ENCODE measurements around the gene INTS7. TPM values are rescaled to one million over a fixed set of nuclear protein-coding genes. Genes with fewer than 3 reads are reported as not detected.
"Not testable (repeated sequence)": the region's sequence is repeated elsewhere in the genome, so short reads cannot be mapped to it uniquely, and the experiment has no call there.

INTS7 gene
- total and polyA plus RNA-seq, 7 experiments from 2014 or later, result 7.3 to 33.5 (median 8.6) TPM

- H3K27me3 Mint-ChIP-seq, result no peaks in the 10 kb centered on the region
- CTCF ChIA-PET, result no interaction called here
- H3K9me3 Mint-ChIP-seq, result no peaks in the 10 kb centered on the region
- Histone ChIP-seq H3K4me1 (ENCODE audit: control insufficient read depth in 2 of 2, insufficient read depth in 2 of 2, low read length in 2 of 2) (no peaks in the 10 kb centered on the region), H3K27me3 (ENCODE audit: control insufficient read depth in 2 of 2, insufficient read depth in 2 of 2, low read length in 2 of 2) (no peaks in the 10 kb centered on the region), H3K9me3 (ENCODE audit: control insufficient read depth in 2 of 3, low read length in 3 of 3) (no peaks in the 10 kb centered on the region), H3K27ac (ENCODE audit: low read depth, low read length) (no peak overlapping the region), H3K36me3 (ENCODE audit: control insufficient read depth in 2 of 3, insufficient read depth in 3 of 3, low read length in 3 of 3) (peaks cover 0 to 5% (median 0%) of the 10 kb centered on the region in 3 experiments), H3K4me3 (ENCODE audit: low read length) (no peak overlapping the region)
- ATAC-seq, result no peak
- H3K4me3 Mint-ChIP-seq, result no peak overlapping the region
- H3K36me3 Mint-ChIP-seq, result peaks cover 0 to 17% (median 11%) of the 10 kb centered on the region in 5 donors
- H3K4me1 Mint-ChIP-seq, result peaks cover 0 to 10% (median 3%) of the 10 kb centered on the region in 7 donors
- DNase-seq, result no peak
- POLR2A ChIA-PET, result no interaction called here
- H3K27ac Mint-ChIP-seq, result peak overlapping the region in 1 of 9 donors; percentile 12
- intact Hi-C loops (cut with micrococcal nuclease), result no loop called here
Observed at GRCh38 chr1:211947396-211948295, 87.7 kb downstream of the INTS7 start.

GRCh38 chr1:211944733-211945500 lies 90.4 kb downstream of the INTS7 start:
- Mint-ChIP-seq H3K27ac (peak overlapping the region in 1 of 9 donors; percentile 31), H3K4me1 (peaks cover 0 to 12% (median 4%) of the 10 kb centered on the region in 7 donors), H3K4me3 (no peak overlapping the region), H3K36me3 (peaks cover 0 to 25% (median 14%) of the 10 kb centered on the region in 5 donors), H3K27me3 (no peaks in the 10 kb centered on the region), H3K9me3 (no peaks in the 10 kb centered on the region)
- DNase-seq (no peak), ATAC-seq (no peak)
- H3K4me3 ChIP-seq (ENCODE audit: low read length), result no peak overlapping the region
- intact Hi-C loops (cut with micrococcal nuclease), result loop anchor here in 1 of 2 donors (5.0 kb wide), 1 partner anchor 268 kb away; the partner anchor contains the start of gene NEK2
- no peak overlapping the region for H3K27ac ChIP-seq (ENCODE audit: low read depth, low read length)
- H3K36me3 ChIP-seq (ENCODE audit: control insufficient read depth in 2 of 3, insufficient read depth in 3 of 3, low read length in 3 of 3), result peaks cover 0 to 4% (median 0%) of the 10 kb centered on the region in 3 experiments
- no peaks in the 10 kb centered on the region for H3K27me3 ChIP-seq (ENCODE audit: control insufficient read depth in 2 of 2, insufficient read depth in 2 of 2, low read length in 2 of 2)
- ChIA-PET CTCF (no interaction called here), POLR2A (no interaction called here)
- no peaks in the 10 kb centered on the region for H3K4me1 ChIP-seq (ENCODE audit: control insufficient read depth in 2 of 2, insufficient read depth in 2 of 2, low read length in 2 of 2)
- no peaks in the 10 kb centered on the region for H3K9me3 ChIP-seq (ENCODE audit: control insufficient read depth in 2 of 3, low read length in 3 of 3)

GRCh38 chr1:211942583-211942982 lies 92.8 kb downstream of the INTS7 start:
- intact Hi-C loops (cut with micrococcal nuclease), result loop anchor here in 1 of 2 donors (5.0 kb wide), 1 partner anchor 265 kb away; the partner anchor contains the start of gene NEK2
- Mint-ChIP-seq H3K9me3 (no peaks in the 10 kb centered on the region), H3K36me3 (peaks cover 0 to 30% (median 14%) of the 10 kb centered on the region in 5 donors), H3K27ac (peak overlapping the region in 2 of 9 donors; percentile 1 to 17), H3K4me3 (no peak overlapping the region), H3K4me1 (peaks cover 6 to 31% (median 14%) of the 10 kb centered on the region in 7 donors), H3K27me3 (no peaks in the 10 kb centered on the region)
- Histone ChIP-seq H3K4me1 (ENCODE audit: control insufficient read depth in 2 of 2, insufficient read depth in 2 of 2, low read length in 2 of 2) (peaks cover 0 to 8% of the 10 kb centered on the region in 2 donors), H3K36me3 (ENCODE audit: control insufficient read depth in 2 of 3, insufficient read depth in 3 of 3, low read length in 3 of 3) (peaks cover 0 to 4% (median 0%) of the 10 kb centered on the region in 3 experiments), H3K27ac (ENCODE audit: low read depth, low read length) (no peak overlapping the region), H3K27me3 (ENCODE audit: control insufficient read depth in 2 of 2, insufficient read depth in 2 of 2, low read length in 2 of 2) (no peaks in the 10 kb centered on the region), H3K9me3 (ENCODE audit: control insufficient read depth in 2 of 3, low read length in 3 of 3) (no peaks in the 10 kb centered on the region), H3K4me3 (ENCODE audit: low read length) (no peak overlapping the region)
- POLR2A ChIA-PET, result no interaction called here
- CTCF ChIA-PET, result no interaction called here
- ATAC-seq (no peak), DNase-seq (no peak)

GRCh38 chr1:211939876-211940468 lies 95.4 kb downstream of the INTS7 start:
- Histone ChIP-seq H3K27me3 (ENCODE audit: control insufficient read depth in 2 of 2, insufficient read depth in 2 of 2, low read length in 2 of 2) (no peaks in the 10 kb centered on the region), H3K4me1 (ENCODE audit: control insufficient read depth in 2 of 2, insufficient read depth in 2 of 2, low read length in 2 of 2) (peaks cover 0 to 14% of the 10 kb centered on the region in 2 donors), H3K4me3 (ENCODE audit: low read length) (no peak overlapping the region), H3K36me3 (ENCODE audit: control insufficient read depth in 2 of 3, insufficient read depth in 3 of 3, low read length in 3 of 3) (peaks cover 0 to 4% (median 0%) of the 10 kb centered on the region in 3 experiments), H3K27ac (ENCODE audit: low read depth, low read length) (no peak overlapping the region), H3K9me3 (ENCODE audit: control insufficient read depth in 2 of 3, low read length in 3 of 3) (no peaks in the 10 kb centered on the region)
- H3K4me3 Mint-ChIP-seq, result no peak overlapping the region
- DNase-seq, result peak in 1 of 9 donors; percentile 49
- intact Hi-C loops (cut with micrococcal nuclease), result loop anchor here (2.0 to 10.0 kb wide), 4 partner anchors 105 to 263 kb away; partner anchors contain the start of genes LPGAT1 (in 1 of the 2) and NEK2 (in 1 of the 2)
- ChIA-PET POLR2A (no interaction called here), CTCF (interaction anchor here (0.6 to 1.6 kb wide), 3 partner anchors 9 to 109 kb away, joined by 3 to 4 read pairs (median 3); no protein-coding TSS in a partner anchor)
- H3K4me1 Mint-ChIP-seq, result peaks cover 9 to 37% (median 18%) of the 10 kb centered on the region in 7 donors
- no peaks in the 10 kb centered on the region for H3K27me3 Mint-ChIP-seq
- H3K9me3 Mint-ChIP-seq, result no peaks in the 10 kb centered on the region
- peak overlapping the region in 7 of 9 donors; percentile 3 to 80 (median 36) for H3K27ac Mint-ChIP-seq
- peaks cover 0 to 30% (median 14%) of the 10 kb centered on the region in 5 donors for H3K36me3 Mint-ChIP-seq
- ATAC-seq, result no peak

- Histone ChIP-seq H3K4me1 (ENCODE audit: control insufficient read depth in 2 of 2, insufficient read depth in 2 of 2, low read length in 2 of 2) (peaks cover 0 to 16% of the 10 kb centered on the region in 2 donors), H3K27ac (ENCODE audit: low read depth, low read length) (peak overlapping the region; percentile 30), H3K27me3 (ENCODE audit: control insufficient read depth in 2 of 2, insufficient read depth in 2 of 2, low read length in 2 of 2) (no peaks in the 10 kb centered on the region), H3K4me3 (ENCODE audit: low read length) (peak overlapping the region; percentile 35), H3K36me3 (ENCODE audit: control insufficient read depth in 2 of 3, insufficient read depth in 3 of 3, low read length in 3 of 3) (peaks cover 0 to 4% (median 0%) of the 10 kb centered on the region in 3 experiments), H3K9me3 (ENCODE audit: control insufficient read depth in 2 of 3, low read length in 3 of 3) (no peaks in the 10 kb centered on the region)
- Mint-ChIP-seq H3K4me1 (peaks cover 9 to 39% (median 18%) of the 10 kb centered on the region in 7 donors), H3K27me3 (no peaks in the 10 kb centered on the region), H3K27ac (peak overlapping the region; percentile 12 to 88 (median 67)), H3K9me3 (no peaks in the 10 kb centered on the region), H3K36me3 (peaks cover 0 to 24% (median 12%) of the 10 kb centered on the region in 5 donors), H3K4me3 (peak overlapping the region; percentile 53 to 83 (median 70))
- ATAC-seq (peak; percentile 67), DNase-seq (peak in 4 of 9 donors; percentile 6 to 27 (median 12))
- ChIA-PET POLR2A (no interaction called here), CTCF (no interaction called here)
- intact Hi-C loops (cut with micrococcal nuclease), result loop anchor here (2.0 to 10.0 kb wide), 3 partner anchors 104 to 241 kb away; partner anchors contain the start of gene LPGAT1 (in 1 of the 2)
Observed at GRCh38 chr1:211938561-211938997, 96.8 kb downstream of the INTS7 start.

- POLR2A ChIA-PET; H3K4me3 ChIP-seq (ENCODE audit: low read length); CTCF ChIA-PET; H3K9me3 ChIP-seq (ENCODE audit: control insufficient read depth in 2 of 3, low read length in 3 of 3); H3K4me3 Mint-ChIP-seq; H3K27me3 ChIP-seq (ENCODE audit: control insufficient read depth in 2 of 2, insufficient read depth in 2 of 2, low read length in 2 of 2); H3K27ac ChIP-seq (ENCODE audit: low read depth, low read length); DNase-seq; H3K27me3 Mint-ChIP-seq; H3K9me3 Mint-ChIP-seq; ATAC-seq; H3K36me3 ChIP-seq (ENCODE audit: control insufficient read depth in 2 of 3, insufficient read depth in 3 of 3, low read length in 3 of 3): not testable (repeated sequence)
- peaks cover 9 to 43% (median 18%) of the 10 kb centered on the region in 7 donors for H3K4me1 Mint-ChIP-seq
- intact Hi-C loops (cut with micrococcal nuclease), result loop anchor here (5.0 to 10.0 kb wide), 2 partner anchors 103 to 240 kb away; partner anchors contain the start of gene LPGAT1 (in 1 of the 2)
- peak overlapping the region in 1 of 9 donors; percentile 88 for H3K27ac Mint-ChIP-seq
- H3K36me3 Mint-ChIP-seq, result peaks cover 0 to 22% (median 9%) of the 10 kb centered on the region in 5 donors
- peaks cover 0 to 16% of the 10 kb centered on the region in 2 donors for H3K4me1 ChIP-seq (ENCODE audit: control insufficient read depth in 2 of 2, insufficient read depth in 2 of 2, low read length in 2 of 2)
Observed at GRCh38 chr1:211937422-211937821, 97.9 kb downstream of the INTS7 start.

All from naive thymus-derived CD4-positive, alpha-beta T cell (primary cell).